Liver (tissue), 3 donors: Measurements from ENCODE around the gene KIF12.

Source experiments
- CTCF ChIP-seq: fragments of 150-350 bp; IDR thresholded peaks from 2 replicates; pipeline ENCODE4 v1.5.1; 2017; ENCODE audit warnings: improper control_type of control experiment, low read depth, low read length; ENCODE audit not compliant: missing input control
- EGR1 ChIP-seq, 2 donors: IDR thresholded peaks; 2 replicates each; pipeline ENCODE4 v1.6.1; 2016 to 2018; ENCODE audit warnings: antibody characterized with exemption in 2 of 2, low read depth in 2 of 2
- GABPA ChIP-seq, 2 donors: IDR thresholded peaks in 1 of 2; conservative IDR thresholded peaks in 1 of 2; 2 replicates each; pipeline ENCODE4 v1.6.1; 2016; ENCODE audit warnings: antibody characterized with exemption in 2 of 2, mild to moderate bottlenecking in 1 of 2, moderate library complexity in 1 of 2
- JUND ChIP-seq, 2 donors: IDR thresholded peaks; 2 replicates each; pipeline ENCODE4 v1.6.1; 2016; ENCODE audit warnings: antibody characterized with exemption in 2 of 2
- donor health status: healthy.
- donor health status: healthy.

DNA sequence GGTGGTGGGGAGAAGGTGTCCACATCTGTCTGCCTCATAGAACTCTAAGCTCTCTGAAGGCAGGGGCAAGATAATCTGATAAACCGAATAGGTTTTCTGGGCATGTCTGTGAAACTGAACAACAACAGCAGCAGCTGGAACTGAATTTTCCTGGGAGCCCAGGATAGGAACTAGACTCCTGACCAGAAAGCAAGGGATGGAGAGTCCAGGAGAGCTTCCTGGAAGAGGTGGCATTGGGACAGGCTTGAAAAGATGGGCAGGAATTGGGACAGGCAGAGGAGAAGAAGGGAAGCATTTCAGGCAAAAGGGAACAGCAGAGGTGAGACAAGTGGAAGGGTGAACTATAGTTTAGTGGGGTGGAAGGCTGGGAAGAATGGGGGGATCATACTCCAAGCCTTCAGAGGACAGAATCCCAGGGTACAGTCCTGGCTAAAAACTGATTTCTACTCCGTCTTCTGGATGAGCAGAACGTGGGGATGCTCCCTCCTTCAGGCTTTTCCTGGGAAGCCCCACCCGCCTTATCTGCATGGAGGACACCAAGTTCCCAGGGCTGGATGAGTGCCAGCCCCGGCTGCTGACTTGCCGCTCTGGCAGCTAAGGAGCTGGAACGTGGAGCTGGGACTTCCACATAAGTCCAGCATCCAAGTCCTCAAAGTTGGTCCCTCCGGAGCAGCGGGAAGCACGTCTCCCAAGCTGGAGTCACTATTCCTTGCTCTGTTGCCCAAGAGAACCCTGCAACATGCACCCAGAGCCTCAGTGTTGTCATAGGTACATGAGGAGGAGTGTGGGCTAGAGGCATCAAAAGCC is 13.9 kb upstream of the KIF12 start:
- TF ChIP-seq CTCF (no peak), JUND (IDR thresholded peaks at IDR 0.05) (no peak), EGR1 (IDR thresholded peaks at IDR 0.05; ENCODE audit: low read depth in 2 of 2) (no peak), GABPA (IDR thresholded peaks at IDR 0.05 in 1 of 2, conservative IDR thresholded peaks at IDR 0.05 in 1 of 2) (no peak)
